Measurements from ENCODE around the gene DIPK1A. TPM values are rescaled to one million over a fixed set of nuclear protein-coding genes. Genes with fewer than 3 reads are reported as not detected.

The DIPK1A gene
- total RNA-seq, 4 donors from 2014 or later: 3.8 to 7.6 (median 6.7) TPM

GRCh38 chr1:92909321-92909720 lies 51.9 kb downstream of the DIPK1A start:
- H3K4me3 ChIP-seq (ENCODE audit: low read depth, poor library complexity, severe bottlenecking): no peak overlapping the region
- WGBS, 2 donors: 47 to 74% methylated on average over 3 of the region's 3 CpGs
- no peak for TF ChIP-seq POLR2A (IDR thresholded peaks at IDR 0.05)
- TF ChIP-seq, protein P1, sequence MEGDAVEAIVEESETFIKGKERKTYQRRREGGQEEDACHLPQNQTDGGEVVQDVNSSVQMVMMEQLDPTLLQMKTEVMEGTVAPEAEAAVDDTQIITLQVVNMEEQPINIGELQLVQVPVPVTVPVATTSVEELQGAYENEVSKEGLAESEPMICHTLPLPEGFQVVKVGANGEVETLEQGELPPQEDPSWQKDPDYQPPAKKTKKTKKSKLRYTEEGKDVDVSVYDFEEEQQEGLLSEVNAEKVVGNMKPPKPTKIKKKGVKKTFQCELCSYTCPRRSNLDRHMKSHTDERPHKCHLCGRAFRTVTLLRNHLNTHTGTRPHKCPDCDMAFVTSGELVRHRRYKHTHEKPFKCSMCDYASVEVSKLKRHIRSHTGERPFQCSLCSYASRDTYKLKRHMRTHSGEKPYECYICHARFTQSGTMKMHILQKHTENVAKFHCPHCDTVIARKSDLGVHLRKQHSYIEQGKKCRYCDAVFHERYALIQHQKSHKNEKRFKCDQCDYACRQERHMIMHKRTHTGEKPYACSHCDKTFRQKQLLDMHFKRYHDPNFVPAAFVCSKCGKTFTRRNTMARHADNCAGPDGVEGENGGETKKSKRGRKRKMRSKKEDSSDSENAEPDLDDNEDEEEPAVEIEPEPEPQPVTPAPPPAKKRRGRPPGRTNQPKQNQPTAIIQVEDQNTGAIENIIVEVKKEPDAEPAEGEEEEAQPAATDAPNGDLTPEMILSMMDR (IDR thresholded peaks at IDR 0.05): no peak
- no peak for DNase-seq (ENCODE audit: low spot score in 2 of 2)
- intact Hi-C loops (cut with DNase I; ENCODE audit: low total_unique reads): no loop called here

DNA sequence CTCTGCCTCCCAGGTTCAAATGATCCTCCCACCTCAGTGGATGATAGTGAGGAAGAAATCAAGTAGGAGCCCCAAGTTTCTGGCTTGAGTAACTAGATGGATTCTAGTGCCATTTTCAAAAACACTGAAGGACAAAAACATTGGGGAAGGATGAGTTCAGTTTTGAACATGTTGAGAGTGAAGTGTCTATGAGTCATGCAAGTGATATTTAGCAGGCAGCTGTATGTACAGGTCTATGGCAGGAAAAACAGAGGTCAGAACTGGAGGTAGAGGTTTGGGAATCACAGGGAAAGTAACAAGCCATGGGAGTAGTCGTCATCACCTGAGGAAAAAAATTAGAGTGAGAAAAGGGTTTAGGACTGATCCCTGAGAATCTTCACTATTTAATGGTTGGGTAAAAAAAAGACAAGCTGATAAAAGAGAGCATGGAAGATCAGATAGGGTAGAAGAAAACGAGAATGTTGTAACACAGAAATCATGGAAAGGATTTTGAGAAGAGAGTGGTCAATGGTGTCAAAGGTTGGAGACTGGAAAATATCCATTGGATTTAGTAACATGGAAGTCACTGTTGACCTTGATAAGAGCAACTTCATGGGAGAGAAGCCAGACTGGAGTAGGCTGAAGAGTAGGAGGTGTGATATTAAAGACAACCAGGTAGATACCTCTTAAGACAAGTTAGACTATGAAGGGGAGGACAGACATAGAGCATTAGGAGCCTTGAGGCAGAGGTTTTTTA lies 53.1 kb downstream of the DIPK1A start:
- no peak for DNase-seq (ENCODE audit: low spot score in 2 of 2)
- no peak for TF ChIP-seq POLR2A (IDR thresholded peaks at IDR 0.05)
- TF ChIP-seq, protein P1 (IDR thresholded peaks at IDR 0.05): no peak
- intact Hi-C loops (cut with DNase I; ENCODE audit: low total_unique reads): no loop called here
- no peak overlapping the region for H3K4me3 ChIP-seq (ENCODE audit: low read depth, poor library complexity, severe bottlenecking)
- WGBS, 2 donors: 42 to 65% methylated on average over 2 of the region's 2 CpGs

DNA sequence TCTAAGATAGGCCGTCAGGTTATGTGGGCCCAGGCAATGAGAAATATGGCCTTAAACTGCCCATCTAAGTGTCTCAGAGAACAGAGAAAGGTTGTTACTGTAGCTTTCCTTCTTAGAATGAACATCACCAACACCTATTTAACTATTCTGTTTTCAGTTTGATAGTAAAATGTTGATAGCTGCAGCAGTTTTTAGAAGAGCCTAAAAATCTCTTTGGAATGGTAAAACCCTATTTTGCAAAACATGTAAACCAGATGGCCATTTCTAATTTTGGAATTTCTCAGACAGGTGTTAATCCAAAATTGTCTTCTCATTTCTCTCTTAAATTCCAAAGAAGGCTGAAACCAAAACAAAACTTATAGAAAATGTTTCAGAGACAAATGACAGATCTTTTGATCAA lies 57.5 kb downstream of the DIPK1A start:
- no peak for DNase-seq (ENCODE audit: low spot score in 2 of 2)
- intact Hi-C loops (cut with DNase I; ENCODE audit: low total_unique reads): no loop called here
- whole genome bisulfite sequencing, 2 donors: 85 to 97% methylated on average over 1 of the region's 1 CpG
- TF ChIP-seq POLR2A (IDR thresholded peaks at IDR 0.05): no peak
- TF ChIP-seq, protein P1 (IDR thresholded peaks at IDR 0.05): no peak
- H3K4me3 ChIP-seq (ENCODE audit: low read depth, poor library complexity, severe bottlenecking): no peak overlapping the region

- WGBS, 2 donors: 88 to 100% methylated on average over 1 of the region's 1 CpG
- intact Hi-C loops (cut with DNase I; ENCODE audit: low total_unique reads): no loop called here
- no peak for DNase-seq (ENCODE audit: low spot score in 2 of 2)
- TF ChIP-seq POLR2A (IDR thresholded peaks at IDR 0.05): no peak
- TF ChIP-seq, protein P1 (IDR thresholded peaks at IDR 0.05): no peak
- no peak overlapping the region for H3K4me3 ChIP-seq (ENCODE audit: low read depth, poor library complexity, severe bottlenecking)
Measured at GRCh38 chr1:92902406-92902744, 58.9 kb downstream of the DIPK1A start.

GRCh38 chr1:92901699-92902405 lies 59.4 kb downstream of the DIPK1A start:
- TF ChIP-seq POLR2A (IDR thresholded peaks at IDR 0.05): no peak
- TF ChIP-seq, protein P1 (IDR thresholded peaks at IDR 0.05): no peak
- intact Hi-C loops (cut with DNase I; ENCODE audit: low total_unique reads): no loop called here
- no peak overlapping the region for H3K4me3 ChIP-seq (ENCODE audit: low read depth, poor library complexity, severe bottlenecking)
- 100% methylated on average over 3 of the region's 3 CpGs for WGBS, 2 donors
- no peak for DNase-seq (ENCODE audit: low spot score in 2 of 2)
